CD4-positive, alpha-beta T cell treated with Interleukin-15 for 1 hour (primary cell): ENCODE data around the gene FLNB.
"Not testable (repeated sequence)": the region's sequence is repeated elsewhere in the genome, so short reads cannot be mapped to it uniquely, and the experiment has no call there.

Experiments used
- DNase-seq: peaks from one replicate; pipeline ENCODE4 v3.0.0-alpha.2; 2020

FLNB gene

GRCh38 chr3:58055314-58055713 lies 47.1 kb downstream of the FLNB start:
- DNase-seq, result no peak

GRCh38 chr3:58055891-58056290 lies 47.7 kb downstream of the FLNB start:
- DNase-seq, result not testable (repeated sequence)

- no peak for DNase-seq
Measured at GRCh38 chr3:58058361-58059263, 50.4 kb downstream of the FLNB start.

- no peak for DNase-seq
Measured at GRCh38 chr3:58059349-58060321, 51.4 kb downstream of the FLNB start.

- no peak for DNase-seq
Measured at GRCh38 chr3:58062472-58062871, 54.2 kb downstream of the FLNB start.

GRCh38 chr3:58063022-58063815 lies 55.0 kb downstream of the FLNB start:
- DNase-seq, result no peak

- DNase-seq, result no peak
Measured at GRCh38 chr3:58064923-58065638, 56.9 kb downstream of the FLNB start.

- no peak for DNase-seq
Measured at GRCh38 chr3:58065700-58066167, 57.5 kb downstream of the FLNB start.

GRCh38 chr3:58066842-58067241 lies 58.6 kb downstream of the FLNB start:
- DNase-seq, result no peak

GRCh38 chr3:58068122-58068809 lies 60.0 kb downstream of the FLNB start:
- DNase-seq, result no peak

GRCh38 chr3:58071480-58071971 lies 63.3 kb downstream of the FLNB start:
- DNase-seq, result no peak

GRCh38 chr3:58072052-58072762 lies 64.0 kb downstream of the FLNB start:
- DNase-seq, result no peak

GRCh38 chr3:58072763-58073130 lies 64.5 kb downstream of the FLNB start:
- no peak for DNase-seq

- no peak for DNase-seq
Measured at GRCh38 chr3:58073301-58074108, 65.3 kb downstream of the FLNB start.

- no peak for DNase-seq
Measured at GRCh38 chr3:58074116-58074715, 66.0 kb downstream of the FLNB start.

- DNase-seq, result no peak
Measured at GRCh38 chr3:58074997-58075396, 66.8 kb downstream of the FLNB start.

GRCh38 chr3:58077596-58078285 lies 69.5 kb downstream of the FLNB start:
- DNase-seq, result no peak

- DNase-seq, result no peak
Measured at GRCh38 chr3:58078610-58079009, 70.4 kb downstream of the FLNB start.

- no peak for DNase-seq
Measured at GRCh38 chr3:58079773-58080172, 71.6 kb downstream of the FLNB start.
